AG04450 (cell line): ENCODE measurements around the gene RPS15. TPM values are rescaled to one million over a fixed set of nuclear protein-coding genes. Genes with fewer than 3 reads are reported as not detected.
A peak's percentile ranks its signal among the peaks of the same experiment; 100 is the strongest.

Source experiments
- CTCF ChIA-PET: fragments of 300-600, 350-600 bp; formaldehyde crosslinking; extraction: SDS; loops from one replicate; lab custom pipeline; 2022; ENCODE audit warnings: antibody characterized with exemption, inconsistent platforms; lab: Charles Lee
- POLR2A ChIA-PET: fragments of 350-600 bp; formaldehyde crosslinking; extraction: SDS; loops from one replicate; lab custom pipeline; 2021; ENCODE audit warnings: antibody characterized with exemption, inconsistent platforms; lab: Yijun Ruan, JAX
- DNase-seq: peaks from one replicate; pipeline ENCODE4 v3.0.0-alpha.2; 2011; ENCODE audit warnings: low read depth, low spot score
- H3K27ac ChIP-seq: one replicate; pipeline ENCODE4 v1.5.1; 2012; ENCODE audit warnings: low read depth, low read length, control low read depth
- H3K27me3 ChIP-seq: one replicate; pipeline ENCODE4 v1.6.0; 2012; ENCODE audit warnings: low read length; ENCODE audit not compliant: control insufficient read depth, insufficient read depth
- H3K4me3 ChIP-seq: 2 replicates; pipeline ENCODE4 v1.5.1; 2011; ENCODE audit warnings: mild to moderate bottlenecking, low read depth, low read length, control low read depth
- H3K9me3 ChIP-seq: 2 replicates; pipeline ENCODE4 v1.5.1; 2012; ENCODE audit warnings: low read length; ENCODE audit not compliant: control insufficient read depth, insufficient read depth
- CTCF ChIP-seq: IDR thresholded peaks from 2 replicates; pipeline ENCODE4 v1.5.1; 2011; ENCODE audit warnings: low read depth, low read length, control low read depth, inconsistent platforms
- polyA plus RNA-seq: library from polyadenylated mRNA; depleted of rRNA; stranded (reverse); fragments of >200 nt; gene quantifications from 2 replicates; pipeline ENCODE4 v1.2.3, GENCODE V29; 2011

RPS15 gene
- polyA plus RNA-seq, 1 experiment = 596 TPM

- Histone ChIP-seq H3K4me3 (peak overlapping the region; percentile 55), H3K27me3 (peaks cover 40% of the 10 kb centered on the region), H3K9me3 (no peaks in the 10 kb centered on the region), H3K27ac (no peak overlapping the region)
- ChIA-PET POLR2A (no interaction called here), CTCF (interaction anchor here (0.9 kb wide), 1 partner anchor 63 kb away, joined by 5 read pairs; no protein-coding TSS in a partner anchor)
- no peak for TF ChIP-seq CTCF
- DNase-seq = no peak
Observed at GRCh38 chr19:1445932-1446712, 7.9 kb downstream of the RPS15 start.

- Histone ChIP-seq H3K9me3 (no peaks in the 10 kb centered on the region), H3K27me3 (peaks cover 48% of the 10 kb centered on the region), H3K27ac (no peak overlapping the region), H3K4me3 (peak overlapping the region; percentile 55; the same call in 1 of the 2 replicates)
- DNase-seq = no peak
- CTCF ChIA-PET = no interaction called here
- POLR2A ChIA-PET = no interaction called here
- TF ChIP-seq CTCF = no peak
Observed at GRCh38 chr19:1446713-1447481, 8.7 kb downstream of the RPS15 start.

- no peak overlapping the region for H3K27ac ChIP-seq
- CTCF ChIA-PET = no interaction called here
- H3K9me3 ChIP-seq = no peaks in the 10 kb centered on the region
- H3K27me3 ChIP-seq = peaks cover 54% of the 10 kb centered on the region
- no peak overlapping the region for H3K4me3 ChIP-seq
- no peak for TF ChIP-seq CTCF
- no peak for DNase-seq
- POLR2A ChIA-PET = no interaction called here
Observed at GRCh38 chr19:1447504-1447903, 9.3 kb downstream of the RPS15 start.

- no peak for TF ChIP-seq CTCF
- ChIA-PET CTCF (no interaction called here), POLR2A (no interaction called here)
- peaks cover 58% of the 10 kb centered on the region for H3K27me3 ChIP-seq
- H3K4me3 ChIP-seq = no peak overlapping the region
- no peak for DNase-seq
- no peak overlapping the region for H3K27ac ChIP-seq
- no peaks in the 10 kb centered on the region; the same call in 1 of the 2 replicates for H3K9me3 ChIP-seq
Observed at GRCh38 chr19:1447944-1448343, 9.7 kb downstream of the RPS15 start.
